Measurements from ENCODE around the gene MAEL.

GRCh38 chr1:166951050-166951449, 38.0 kb upstream of the MAEL start:
- TF ChIP-seq CTCF (IDR thresholded peaks at IDR 0.05), result no peak
- TF ChIP-seq POLR2A (IDR thresholded peaks at IDR 0.05), result no peak

Measured in gastroesophageal sphincter (tissue), 3 donors.